B cell (primary cell): ENCODE data around the gene PDGFC. TPM values are rescaled to one million over a fixed set of nuclear protein-coding genes. Genes with fewer than 3 reads are reported as not detected.

Experiments
- ATAC-seq: fragments of 200-7000 bp; cut with Tn5 transposase; one replicate; pipeline ENCODE4 v1.10.0; 2021; ENCODE audit warnings: low read depth, mild to moderate bottlenecking, moderate number of reproducible peaks, moderate library complexity
- CTCF ChIA-PET: fragments of 350-600 bp; sonication (Branson Sonifier 250); formaldehyde crosslinking; loops from one replicate; lab custom pipeline; 2021; ENCODE audit warnings: antibody characterized with exemption, inconsistent platforms; lab: Charles Lee
- POLR2A ChIA-PET: fragments of 350-600 bp; sonication (Branson Sonifier 250); formaldehyde crosslinking; loops from one replicate; lab custom pipeline; 2021; ENCODE audit warnings: antibody characterized with exemption; lab: Charles Lee
- DNase-seq: peaks from one replicate; pipeline ENCODE4 v3.0.0; 2013
- H2AFZ ChIP-seq: 2 replicates; pipeline ENCODE4 v1.6.1; 2012; ENCODE audit warnings: mild to moderate bottlenecking, low read depth, low read length; ENCODE audit not compliant: insufficient read depth, poor library complexity, severe bottlenecking
- H3K27ac ChIP-seq, 2 donors: 1 replicate in 1 of 2; 2 replicates in 1 of 2; pipeline ENCODE4 v1.5.1; 2012 to 2013; ENCODE audit warnings: low read length in 2 of 2, mild to moderate bottlenecking in 2 of 2, moderate library complexity in 1 of 2
- H3K27me3 ChIP-seq, 4 experiments: fragments of 200-600 bp in 1 of 4; sonication (generic) in 1 of 4; replicated peaks in 1 of 4; 1 replicate in 2 of 4; 2 replicates in 2 of 4; pipeline versions ENCODE4 v1.6.1 to v1.7.0; 2013 to 2016; ENCODE audit warnings: low read length in 3 of 4, mild to moderate bottlenecking in 2 of 4, mixed read lengths in 1 of 4, moderate library complexity in 1 of 4; ENCODE audit not compliant: insufficient read depth in 4 of 4, control insufficient read depth in 3 of 4; ENCODE audit errors: control extremely low read depth in 1 of 4
- H3K36me3 ChIP-seq, 2 experiments: replicated peaks in 1 of 2; 1 replicate in 1 of 2; 2 replicates in 1 of 2; pipeline versions ENCODE4 v1.6.1 to v1.7.1; 2013; ENCODE audit warnings: low read length in 1 of 2; ENCODE audit not compliant: insufficient read depth in 2 of 2, control insufficient read depth in 1 of 2; ENCODE audit errors: control extremely low read depth in 1 of 2, extremely low read depth in 1 of 2
- H3K4me1 ChIP-seq, 2 donors: fragments of 200-600 bp in 1 of 2; sonication (generic) in 1 of 2; 1 replicate in 1 of 2; 2 replicates in 1 of 2; pipeline versions ENCODE4 v1.5.1 to v1.6.1; 2013 to 2017; ENCODE audit warnings: low read length in 2 of 2; ENCODE audit not compliant: control insufficient read depth in 2 of 2, insufficient read depth in 2 of 2
- H3K4me2 ChIP-seq: replicated peaks from 2 replicates; pipeline ENCODE3; 2012; ENCODE audit warnings: mild to moderate bottlenecking, low read depth, low read length; ENCODE audit not compliant: poor library complexity, severe bottlenecking
- H3K4me3 ChIP-seq, 5 experiments: fragments of 200-600 bp in 1 of 5; sonication (generic) in 1 of 5; 1 replicate in 3 of 5; 2 replicates in 2 of 5; pipeline versions ENCODE4 v1.5.1 to v1.7.0; 2011 to 2016; ENCODE audit warnings: low read length in 4 of 5, mild to moderate bottlenecking in 4 of 5, low read depth in 2 of 5, control low read depth in 1 of 5, moderate library complexity in 1 of 5; ENCODE audit not compliant: insufficient read depth in 1 of 5; ENCODE audit errors: control extremely low read depth in 1 of 5, extremely low read depth in 1 of 5
- H3K79me2 ChIP-seq: fragments of 200-600 bp; sonication (generic); one replicate; pipeline ENCODE4 v1.6.0; 2016; ENCODE audit warnings: low read length; ENCODE audit not compliant: control insufficient read depth, insufficient read depth
- H3K9ac ChIP-seq: fragments of 200-600 bp; sonication (generic); 2 replicates; pipeline ENCODE4 v1.6.1; 2017; ENCODE audit warnings: mild to moderate bottlenecking, low read length, moderate library complexity
- H3K9me3 ChIP-seq, 3 donors: one replicate each; pipeline versions ENCODE4 v1.6.1 to v1.7.1; 2013; ENCODE audit warnings: low read length in 2 of 3; ENCODE audit not compliant: control insufficient read depth in 2 of 3, insufficient read depth in 1 of 3; ENCODE audit errors: control extremely low read depth in 1 of 3
- H4K20me1 ChIP-seq: 2 replicates; pipeline ENCODE4 v1.6.0; 2012; ENCODE audit warnings: mild to moderate bottlenecking, low read length; ENCODE audit not compliant: insufficient read depth, control insufficient read depth, poor library complexity, severe bottlenecking
- H3K27ac Mint-ChIP-seq: one replicate; pipeline ENCODE4 v1.8.0; 2021; ENCODE audit warnings: mixed read lengths
- H3K27me3 Mint-ChIP-seq: one replicate; pipeline ENCODE4 v1.8.0; 2021; ENCODE audit warnings: mixed read lengths
- H3K4me1 Mint-ChIP-seq: one replicate; pipeline ENCODE4 v1.8.0; 2021; ENCODE audit warnings: mixed read lengths
- H3K4me3 Mint-ChIP-seq: one replicate; pipeline ENCODE4 v1.8.0; 2021; ENCODE audit warnings: mixed read lengths
- H3K9me3 Mint-ChIP-seq: one replicate; pipeline ENCODE4 v1.8.0; 2022; ENCODE audit warnings: mixed read lengths; ENCODE audit not compliant: insufficient read depth
- EZH2 ChIP-seq: IDR thresholded peaks from 2 replicates; pipeline ENCODE4 v1.6.1; 2012; ENCODE audit warnings: borderline replicate concordance, low read depth, mild to moderate bottlenecking, moderate library complexity, low read length; ENCODE audit not compliant: insufficient read depth, poor library complexity, severe bottlenecking
- WGBS: methylation state at CpG from one replicate; pipeline ENCODE4 v1.1.5; 2013; ENCODE audit warnings: missing lambda C conversion rate; ENCODE audit not compliant: insufficient coverage; 5-methylcytosine and 5-hydroxymethylcytosine counted together
- intact Hi-C: fragments of 100-400 bp; cut with micrococcal nuclease; formaldehyde crosslinking; loops from one replicate; pipeline ENCODE4 v1.10.0; 2022
- polyA plus RNA-seq: library from polyadenylated mRNA; depleted of rRNA; stranded (reverse); fragments of >200 nt; gene quantifications from 2 replicates; pipeline ENCODE4 v1.2.3, GENCODE V29; 2012
- total RNA-seq, 2 donors: library from RNA; stranded (reverse); fragments of 120-200 nt in 1 of 2; gene quantifications; 1 replicate in 1 of 2; 2 replicates in 1 of 2; pipeline versions ENCODE4 v1.2.3 to v1.2.4, GENCODE V29; 2013 to 2022
- TF ChIP-seq, protein P1 (sequence below): fragments of 200-600 bp; IDR thresholded peaks from one replicate; pipeline ENCODE4 v1.8.0; 2022; ENCODE audit warnings: antibody characterized with exemption, mild to moderate bottlenecking

Gene PDGFC
- total and polyA plus RNA-seq, 2 donors (not counting 1 experiment from before 2014, with no cell fraction given): 0.10 TPM; not detected in 1

DNA sequence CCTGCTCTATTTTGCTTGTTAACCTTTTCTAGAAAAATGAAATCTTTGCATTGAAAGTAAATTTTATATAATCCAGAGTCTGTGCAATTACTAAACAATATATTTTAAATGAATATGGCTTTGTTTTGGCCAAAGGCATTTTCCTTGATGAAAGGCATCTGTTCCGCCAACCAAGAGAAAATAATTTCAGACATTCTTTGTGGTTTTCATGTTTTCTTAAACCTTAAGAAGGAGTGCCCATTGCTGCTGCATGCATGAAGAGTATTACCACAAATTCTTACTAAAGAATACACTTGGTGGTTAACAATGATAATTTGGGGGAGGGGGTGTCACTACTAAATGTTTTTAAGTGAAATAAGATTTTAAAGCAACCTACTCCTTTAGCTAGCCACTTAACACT, 2.7 kb upstream of the PDGFC start:
- no peak overlapping the region for H3K27ac Mint-ChIP-seq
- CTCF ChIA-PET: no interaction called here

DNA sequence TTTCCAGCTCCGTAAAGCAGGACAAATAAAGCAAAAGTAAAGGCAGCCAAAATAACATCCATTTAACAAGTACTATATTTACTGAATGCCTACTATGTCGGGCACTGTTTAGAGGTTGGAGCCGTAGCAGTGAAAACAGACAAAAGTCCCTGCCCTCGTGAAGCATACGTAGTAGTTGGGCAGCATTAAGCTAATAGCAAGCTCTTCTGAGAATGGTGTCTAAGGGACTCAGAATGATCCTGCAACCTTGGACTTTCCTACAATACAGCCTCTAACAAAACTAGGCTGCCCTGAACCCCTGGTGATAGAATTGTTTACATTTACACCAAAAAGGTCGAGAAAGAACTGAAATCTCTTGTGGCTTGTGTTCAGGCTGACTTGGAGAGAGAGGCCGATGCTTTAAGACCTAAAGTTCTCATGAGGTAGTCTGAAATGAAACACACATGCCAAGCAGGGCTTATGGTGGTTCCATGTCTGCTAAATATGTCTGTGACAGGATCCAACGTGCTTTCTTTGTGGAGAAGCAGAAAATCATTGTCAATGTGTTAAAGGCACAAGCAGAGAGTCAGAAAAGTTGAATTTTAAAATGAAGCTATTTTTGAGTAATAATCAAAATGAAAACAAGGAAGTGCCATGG, 898 bp upstream of the PDGFC start:
- H3K27ac ChIP-seq: no peak overlapping the region
- no peak overlapping the region for H2AFZ ChIP-seq
- no peaks in the 10 kb centered on the region for H4K20me1 ChIP-seq
- DNase-seq (no peak), ATAC-seq (no peak)
- Mint-ChIP-seq H3K27me3 (peaks cover 44% of the 10 kb centered on the region), H3K27ac (no peak overlapping the region), H3K9me3 (peaks cover 7% of the 10 kb centered on the region), H3K4me1 (peaks cover 16% of the 10 kb centered on the region), H3K4me3 (peak overlapping the region; percentile 40)
- no peaks in the 10 kb centered on the region for H3K36me3 ChIP-seq
- CTCF ChIA-PET: no interaction called here
- peaks cover 9 to 11% of the 10 kb centered on the region in 2 donors for H3K4me1 ChIP-seq
- H3K9me3 ChIP-seq: peaks cover 0 to 5% (median 0%) of the 10 kb centered on the region in 3 donors
- WGBS: 8% methylated on average over 3 of the region's 8 CpGs
- no peaks in the 10 kb centered on the region for H3K79me2 ChIP-seq
- H3K4me2 ChIP-seq: peak overlapping the region; percentile 67
- TF ChIP-seq, protein P1, sequence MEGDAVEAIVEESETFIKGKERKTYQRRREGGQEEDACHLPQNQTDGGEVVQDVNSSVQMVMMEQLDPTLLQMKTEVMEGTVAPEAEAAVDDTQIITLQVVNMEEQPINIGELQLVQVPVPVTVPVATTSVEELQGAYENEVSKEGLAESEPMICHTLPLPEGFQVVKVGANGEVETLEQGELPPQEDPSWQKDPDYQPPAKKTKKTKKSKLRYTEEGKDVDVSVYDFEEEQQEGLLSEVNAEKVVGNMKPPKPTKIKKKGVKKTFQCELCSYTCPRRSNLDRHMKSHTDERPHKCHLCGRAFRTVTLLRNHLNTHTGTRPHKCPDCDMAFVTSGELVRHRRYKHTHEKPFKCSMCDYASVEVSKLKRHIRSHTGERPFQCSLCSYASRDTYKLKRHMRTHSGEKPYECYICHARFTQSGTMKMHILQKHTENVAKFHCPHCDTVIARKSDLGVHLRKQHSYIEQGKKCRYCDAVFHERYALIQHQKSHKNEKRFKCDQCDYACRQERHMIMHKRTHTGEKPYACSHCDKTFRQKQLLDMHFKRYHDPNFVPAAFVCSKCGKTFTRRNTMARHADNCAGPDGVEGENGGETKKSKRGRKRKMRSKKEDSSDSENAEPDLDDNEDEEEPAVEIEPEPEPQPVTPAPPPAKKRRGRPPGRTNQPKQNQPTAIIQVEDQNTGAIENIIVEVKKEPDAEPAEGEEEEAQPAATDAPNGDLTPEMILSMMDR: no peak
- H3K27me3 ChIP-seq: peaks cover 0 to 26% (median 14%) of the 10 kb centered on the region in 4 experiments
- intact Hi-C loops: no loop called here
- H3K9ac ChIP-seq: peak overlapping the region; percentile 14
- peak overlapping the region in 2 of 5 experiments; percentile 13 to 21 for H3K4me3 ChIP-seq
- POLR2A ChIA-PET: no interaction called here

More for the DNA sequence above, 2.7 kb upstream of the PDGFC start:
- DNase-seq (no peak), ATAC-seq (no peak)
- Histone ChIP-seq H3K27me3 (peaks cover 0 to 20% (median 11%) of the 10 kb centered on the region in 4 experiments), H4K20me1 (no peaks in the 10 kb centered on the region), H3K27ac (no peak overlapping the region), H3K79me2 (no peaks in the 10 kb centered on the region), H3K4me3 (no peak overlapping the region), H3K36me3 (no peaks in the 10 kb centered on the region), H3K9me3 (peaks cover 0 to 5% (median 0%) of the 10 kb centered on the region in 3 donors), H2AFZ (no peak overlapping the region), H3K9ac (no peak overlapping the region), H3K4me1 (peaks cover 9 to 11% of the 10 kb centered on the region in 2 donors), H3K4me2 (no peak overlapping the region)
- POLR2A ChIA-PET: no interaction called here
- peaks cover 16% of the 10 kb centered on the region for H3K4me1 Mint-ChIP-seq
- H3K4me3 Mint-ChIP-seq: no peak overlapping the region
- peaks cover 32% of the 10 kb centered on the region for H3K27me3 Mint-ChIP-seq
- H3K9me3 Mint-ChIP-seq: no peaks in the 10 kb centered on the region
- no CpG with 5 or more reads among the region's 1 CpG for WGBS
- intact Hi-C loops: no loop called here
- TF ChIP-seq EZH2: no peak
- TF ChIP-seq, protein P1: no peak
